Measurements from ENCODE around the gene SLC6A8. TPM values are rescaled to one million over a fixed set of nuclear protein-coding genes. Genes with fewer than 3 reads are reported as not detected.
"Not testable (repeated sequence)": the region's sequence is repeated elsewhere in the genome, so short reads cannot be mapped to it uniquely, and the experiment has no call there.

SLC6A8 gene
- polyA plus RNA-seq, 2 of the 4 experiments (the other 2 are of a cell fraction) = 2.0 to 6.1 TPM

GRCh38 chrX:153696100-153696499, 8.4 kb downstream of the SLC6A8 start:
- CTCF ChIA-PET = no interaction called here
- no peak overlapping the region for H3K27ac ChIP-seq

DNA sequence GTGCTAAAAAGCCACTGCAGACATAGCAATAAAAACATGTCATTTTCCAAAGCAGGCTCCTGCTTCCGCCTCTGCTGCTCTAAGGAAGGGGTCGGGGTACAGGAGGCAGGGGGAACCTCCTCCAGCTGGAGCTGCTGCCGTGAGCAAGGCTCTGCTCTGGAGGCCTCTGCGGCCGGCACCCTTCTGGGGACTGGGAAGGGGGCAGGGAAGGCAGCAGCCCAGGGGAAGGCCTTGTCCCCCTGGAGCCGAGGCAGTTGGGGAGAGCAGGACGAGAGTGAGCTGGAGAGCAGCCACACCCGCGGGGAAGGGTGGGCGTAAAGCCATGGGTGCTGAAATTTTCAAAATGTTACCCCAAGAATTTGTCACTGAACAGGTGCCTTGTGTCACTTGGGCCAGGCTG, 8.8 kb downstream of the SLC6A8 start:
- CTCF ChIA-PET; H3K4me3 ChIP-seq; H3K4me1 ChIP-seq; H3K27ac ChIP-seq; POLR2A ChIA-PET; H3K4me2 ChIP-seq; DNase-seq (ENCODE audit: low read depth in 1 of 2, low spot score in 1 of 2); H3K9me3 ChIP-seq; FAIRE-seq; ATAC-seq: not testable (repeated sequence)
- WGBS (ENCODE audit: missing lambda C conversion rate) = 94% methylated on average over 5 of the region's 10 CpGs

More at GRCh38 chrX:153696100-153696499, 8.4 kb downstream of the SLC6A8 start:
- H3K4me1 ChIP-seq = no peaks in the 10 kb centered on the region
- no peak overlapping the region for H3K4me3 ChIP-seq
- no peaks in the 10 kb centered on the region for H3K9me3 ChIP-seq
- H3K4me2 ChIP-seq = no peak overlapping the region
- no peak for TF ChIP-seq ZSCAN20 (CRISPR knock-in tag; IDR thresholded peaks at IDR 0.05)
- TF ChIP-seq, protein P1, sequence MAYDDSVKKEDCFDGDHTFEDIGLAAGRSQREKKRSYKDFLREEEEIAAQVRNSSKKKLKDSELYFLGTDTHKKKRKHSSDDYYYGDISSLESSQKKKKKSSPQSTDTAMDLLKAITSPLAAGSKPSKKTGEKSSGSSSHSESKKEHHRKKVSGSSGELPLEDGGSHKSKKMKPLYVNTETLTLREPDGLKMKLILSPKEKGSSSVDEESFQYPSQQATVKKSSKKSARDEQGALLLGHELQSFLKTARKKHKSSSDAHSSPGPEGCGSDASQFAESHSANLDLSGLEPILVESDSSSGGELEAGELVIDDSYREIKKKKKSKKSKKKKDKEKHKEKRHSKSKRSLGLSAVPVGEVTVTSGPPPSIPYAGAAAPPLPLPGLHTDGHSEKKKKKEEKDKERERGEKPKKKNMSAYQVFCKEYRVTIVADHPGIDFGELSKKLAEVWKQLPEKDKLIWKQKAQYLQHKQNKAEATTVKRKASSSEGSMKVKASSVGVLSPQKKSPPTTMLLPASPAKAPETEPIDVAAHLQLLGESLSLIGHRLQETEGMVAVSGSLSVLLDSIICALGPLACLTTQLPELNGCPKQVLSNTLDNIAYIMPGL (CRISPR knock-in tag; IDR thresholded peaks at IDR 0.05; ENCODE audit: borderline replicate concordance) = no peak
- no peak for TF ChIP-seq MYC (IDR thresholded peaks at IDR 0.05; ENCODE audit: borderline replicate concordance, low read length)
- no peak for TF ChIP-seq RFX5 (IDR thresholded peaks at IDR 0.05)
- no peak for TF ChIP-seq ZFP36 (IDR thresholded peaks at IDR 0.05; ENCODE audit: borderline replicate concordance, partially characterized antibody)
- TF ChIP-seq BHLHE40 (IDR thresholded peaks at IDR 0.05; ENCODE audit: low read depth, low read length) = no peak
- TF ChIP-seq BCL3 (IDR thresholded peaks at IDR 0.05) = no peak
- TF ChIP-seq RARB (CRISPR knock-in tag; IDR thresholded peaks at IDR 0.05) = no peak
- no peak for TF ChIP-seq MAFK (IDR thresholded peaks at IDR 0.05; ENCODE audit: partially characterized antibody)
- no peak for TF ChIP-seq NPAS2 (CRISPR knock-in tag; IDR thresholded peaks at IDR 0.05; ENCODE audit: borderline replicate concordance)
- no peak for TF ChIP-seq KDM5A (IDR thresholded peaks at IDR 0.05)
- TF ChIP-seq HOXB13 (CRISPR knock-in tag; IDR thresholded peaks at IDR 0.05; ENCODE audit: low read depth) = no peak
- no peak for TF ChIP-seq CBX2 (IDR thresholded peaks at IDR 0.05; ENCODE audit: borderline replicate concordance, low read depth)
- TF ChIP-seq RAD21 (conservative IDR thresholded peaks at IDR 0.05 in 1 of 2, IDR thresholded peaks at IDR 0.05 in 1 of 2) = no peak
- no peak for TF ChIP-seq RNF2 (IDR thresholded peaks at IDR 0.05; ENCODE audit: borderline replicate concordance, low read depth)
- TF ChIP-seq CHD4 (IDR thresholded peaks at IDR 0.05; ENCODE audit: borderline replicate concordance) = no peak
- no peak for TF ChIP-seq ZNF302 (CRISPR knock-in tag; IDR thresholded peaks at IDR 0.05)
- TF ChIP-seq ESRRA (IDR thresholded peaks at IDR 0.05; ENCODE audit: borderline replicate concordance, low read length) = no peak
- no peak for TF ChIP-seq NFE2L2 (conservative IDR thresholded peaks at IDR 0.05; ENCODE audit: low read length)
- DNase-seq (ENCODE audit: low read depth in 1 of 2, low spot score in 1 of 2) = no peak
- POLR2A ChIA-PET = no interaction called here
- no peak for FAIRE-seq
- WGBS (ENCODE audit: missing lambda C conversion rate) = 97% methylated on average over 7 of the region's 15 CpGs
- ATAC-seq = no peak

DNA sequence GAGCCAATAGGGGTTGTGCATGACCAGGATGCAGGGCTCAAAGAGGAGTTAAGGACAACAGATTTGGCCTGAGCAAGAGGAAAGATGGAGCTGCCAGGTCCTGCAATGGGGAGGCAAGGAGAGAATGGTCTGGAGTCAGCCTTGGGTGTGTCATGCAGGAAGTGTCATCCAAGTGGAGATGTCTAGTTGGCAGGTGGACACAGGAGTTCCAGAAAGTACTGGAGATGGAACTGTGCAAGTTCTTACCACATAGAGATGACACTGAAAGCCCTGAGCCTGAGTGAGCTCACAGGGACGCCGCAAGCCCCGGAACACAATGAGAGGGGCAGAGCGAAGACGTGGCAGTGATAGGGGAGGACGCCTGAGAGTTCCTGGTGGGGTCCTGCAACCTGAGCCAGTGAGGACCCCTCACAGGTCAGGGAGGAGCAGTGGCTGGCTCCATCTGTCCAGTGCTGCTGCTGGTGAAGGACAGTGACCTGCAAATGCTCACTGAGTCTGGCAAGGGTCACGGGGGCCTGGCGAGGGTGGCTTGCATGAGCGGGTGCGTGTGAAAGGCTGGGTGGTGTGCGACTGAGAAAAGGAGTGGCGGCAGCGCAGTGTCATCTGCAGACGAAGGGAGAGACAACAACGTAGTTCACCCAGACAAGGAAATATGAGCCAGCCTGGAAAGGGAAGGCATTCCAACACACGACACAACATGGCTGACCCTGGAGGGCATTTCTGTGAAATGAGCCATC, 9.4 kb downstream of the SLC6A8 start:
- FAIRE-seq; H3K4me2 ChIP-seq; H3K9me3 ChIP-seq; H3K4me3 ChIP-seq; CTCF ChIA-PET; POLR2A ChIA-PET; ATAC-seq; H3K4me1 ChIP-seq; H3K27ac ChIP-seq; DNase-seq (ENCODE audit: low read depth in 1 of 2, low spot score in 1 of 2): not testable (repeated sequence)
- WGBS (ENCODE audit: missing lambda C conversion rate) = 94% methylated on average over 16 of the region's 16 CpGs

Measured in A549 (cell line).